ENCODE data around the gene LETMD1. TPM values are rescaled to one million over a fixed set of nuclear protein-coding genes. Genes with fewer than 3 reads are reported as not detected.

Gene LETMD1
- total RNA-seq, 4 donors from 2014 or later, result 38.5 to 93.2 (median 72.3) TPM

- no peaks in the 10 kb centered on the region for H3K9me3 ChIP-seq
- 87% methylated on average over 7 of the region's 7 CpGs for WGBS
- no peaks in the 10 kb centered on the region for H3K4me1 ChIP-seq
- no peak overlapping the region for H3K4me3 ChIP-seq
- no peak for DNase-seq (ENCODE audit: low spot score in 2 of 2)
- H3K27me3 ChIP-seq, result no peaks in the 10 kb centered on the region
- TF ChIP-seq POLR2AphosphoS5 (IDR thresholded peaks at IDR 0.05), result no peak
- no peak for TF ChIP-seq CTCF (IDR thresholded peaks at IDR 0.05)
- TF ChIP-seq EP300 (IDR thresholded peaks at IDR 0.05), result no peak
- TF ChIP-seq POLR2A (IDR thresholded peaks at IDR 0.05), result no peak
- no peak overlapping the region for H3K27ac ChIP-seq
- H3K36me3 ChIP-seq, result peaks cover 92% of the 10 kb centered on the region
Observed at GRCh38 chr12:51067771-51068170, 19.6 kb downstream of the LETMD1 start.

GRCh38 chr12:51070004-51070403, 21.9 kb downstream of the LETMD1 start:
- Histone ChIP-seq H3K4me3 (no peak overlapping the region), H3K27me3 (no peaks in the 10 kb centered on the region), H3K4me1 (no peaks in the 10 kb centered on the region), H3K27ac (no peak overlapping the region), H3K36me3 (peaks cover 87% of the 10 kb centered on the region), H3K9me3 (no peaks in the 10 kb centered on the region)
- 89% methylated on average over 3 of the region's 3 CpGs for WGBS
- no peak for DNase-seq (ENCODE audit: low spot score in 2 of 2)
- TF ChIP-seq POLR2AphosphoS5 (IDR thresholded peaks at IDR 0.05) (no peak), CTCF (IDR thresholded peaks at IDR 0.05) (no peak), POLR2A (IDR thresholded peaks at IDR 0.05) (no peak), EP300 (IDR thresholded peaks at IDR 0.05) (no peak)

GRCh38 chr12:51071663-51072062, 23.5 kb downstream of the LETMD1 start:
- Histone ChIP-seq H3K9me3 (no peaks in the 10 kb centered on the region), H3K27ac (no peak overlapping the region), H3K4me1 (no peaks in the 10 kb centered on the region), H3K36me3 (peaks cover 71% of the 10 kb centered on the region), H3K27me3 (no peaks in the 10 kb centered on the region), H3K4me3 (no peak overlapping the region)
- TF ChIP-seq CTCF (IDR thresholded peaks at IDR 0.05) (no peak), EP300 (IDR thresholded peaks at IDR 0.05) (no peak), POLR2A (IDR thresholded peaks at IDR 0.05) (no peak), POLR2AphosphoS5 (IDR thresholded peaks at IDR 0.05) (no peak)
- DNase-seq (ENCODE audit: low spot score in 2 of 2), result peak in 1 of 2 donors; percentile 0
- WGBS, result 98% methylated on average over 2 of the region's 2 CpGs

GRCh38 chr12:51075390-51075789, 27.3 kb downstream of the LETMD1 start:
- Histone ChIP-seq H3K36me3 (peaks cover 35% of the 10 kb centered on the region), H3K27me3 (no peaks in the 10 kb centered on the region), H3K4me1 (peaks cover 7% of the 10 kb centered on the region), H3K4me3 (no peak overlapping the region), H3K9me3 (no peaks in the 10 kb centered on the region), H3K27ac (no peak overlapping the region)
- no peak for DNase-seq (ENCODE audit: low spot score in 2 of 2)
- no peak for TF ChIP-seq CTCF (IDR thresholded peaks at IDR 0.05)
- WGBS, result 93% methylated on average over 5 of the region's 5 CpGs

GRCh38 chr12:51076236-51076930, 28.3 kb downstream of the LETMD1 start:
- no peak for TF ChIP-seq CTCF (IDR thresholded peaks at IDR 0.05)
- TF ChIP-seq POLR2A (IDR thresholded peaks at IDR 0.05), result no peak
- TF ChIP-seq POLR2AphosphoS5 (IDR thresholded peaks at IDR 0.05), result no peak
- no peak for TF ChIP-seq EP300 (IDR thresholded peaks at IDR 0.05)
- WGBS, result 78% methylated on average over 8 of the region's 10 CpGs
- peaks cover 9% of the 10 kb centered on the region for H3K4me1 ChIP-seq

More at GRCh38 chr12:51076236-51076930, 28.3 kb downstream of the LETMD1 start:
- Histone ChIP-seq H3K36me3 (peaks cover 29% of the 10 kb centered on the region), H3K4me3 (no peak overlapping the region), H3K27me3 (no peaks in the 10 kb centered on the region), H3K9me3 (no peaks in the 10 kb centered on the region), H3K27ac (no peak overlapping the region)
- peak in 1 of 2 donors; percentile 48 for DNase-seq (ENCODE audit: low spot score in 2 of 2)
